ENCODE results near the gene ECE2.
A peak's percentile ranks its signal among the peaks of the same experiment; 100 is the strongest.
"Not testable (repeated sequence)": the region's sequence is repeated elsewhere in the genome, so short reads cannot be mapped to it uniquely, and the experiment has no call there.

ECE2 gene

GRCh38 chr3:184339001-184339400 is 63.2 kb downstream of the ECE2 start:
- peak in 1 of 2 experiments; percentile 23 for DNase-seq

GRCh38 chr3:184339451-184340135 is 63.8 kb downstream of the ECE2 start:
- not testable (repeated sequence) for DNase-seq

GRCh38 chr3:184341925-184342324 is 66.1 kb downstream of the ECE2 start:
- DNase-seq: no peak

Measured in NCI-H1930 (cell line).